GM12891 (cell line): Measurements from ENCODE around the gene OGDH.

Experiments
- POLR2A ChIP-seq: IDR thresholded peaks from 2 replicates; pipeline ENCODE4 v1.6.1; 2011; ENCODE audit warnings: low read depth, low read length, control low read depth
- POLR2AphosphoS5 ChIP-seq: IDR thresholded peaks from 2 replicates; pipeline ENCODE4 v1.6.1; 2011; ENCODE audit warnings: low read depth, low read length, control low read depth
- SPI1 ChIP-seq: IDR thresholded peaks from 2 replicates; pipeline ENCODE4 v1.6.1; 2011; ENCODE audit warnings: low read depth, low read length, control low read depth
- TAF1 ChIP-seq: IDR thresholded peaks from 2 replicates; pipeline ENCODE4 v1.6.1; 2011; ENCODE audit warnings: low read depth, low read length, control low read depth

- TF ChIP-seq TAF1 = no peak
- TF ChIP-seq SPI1 = no peak
- no peak for TF ChIP-seq POLR2A
- no peak; the same call in 1 of the 2 replicates for TF ChIP-seq POLR2AphosphoS5
Observed at GRCh38 chr7:44567884-44568283, 38.5 kb upstream of the OGDH start.
